8988T (cell line): ENCODE results near the gene FAM219A.
"Not testable (repeated sequence)": the region's sequence is repeated elsewhere in the genome, so short reads cannot be mapped to it uniquely, and the experiment has no call there.

ENCODE experiments used
- DNase-seq: peaks from one replicate; pipeline ENCODE4 v3.0.0; 2011

Gene FAM219A

DNA sequence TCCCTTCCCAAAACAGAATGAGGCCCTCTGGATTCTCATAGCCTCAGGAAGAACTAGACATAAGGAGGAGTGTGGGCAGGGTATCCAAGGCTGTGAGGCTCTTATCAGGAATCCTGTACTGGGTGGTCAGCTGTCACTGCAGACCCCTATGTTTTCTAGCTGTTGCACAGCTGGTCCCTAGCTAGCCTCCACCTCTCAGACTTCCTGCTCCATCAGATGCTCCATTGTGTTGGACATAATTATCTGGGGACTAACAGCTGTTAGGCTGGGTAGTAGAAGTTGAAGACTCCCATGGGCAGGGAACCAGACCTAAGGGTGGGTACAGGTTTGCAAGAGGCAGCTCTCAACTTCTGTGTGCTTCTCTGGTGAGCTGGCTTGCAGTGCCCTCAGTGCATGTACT is 18.4 kb downstream of the FAM219A start:
- DNase-seq = no peak

DNA sequence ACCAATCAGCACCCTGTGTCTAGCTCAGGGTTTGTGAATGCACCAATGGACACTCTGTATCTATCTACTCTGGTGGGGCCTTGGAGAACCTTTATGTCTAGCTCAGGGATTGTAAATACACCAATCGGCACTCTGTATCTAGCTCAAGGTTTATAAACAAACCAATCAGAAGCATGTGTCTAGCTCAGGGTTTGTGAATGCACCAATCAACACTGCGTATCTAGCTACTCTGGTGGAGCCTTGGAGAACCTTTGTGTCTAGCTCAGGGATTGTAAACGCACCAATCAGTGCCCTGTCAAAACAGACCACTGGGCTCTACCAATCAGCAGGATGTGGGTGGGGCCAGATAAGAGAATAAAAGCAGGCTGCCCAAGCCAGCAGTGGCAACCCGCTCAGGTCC is 19.9 kb downstream of the FAM219A start:
- not testable (repeated sequence) for DNase-seq

DNA sequence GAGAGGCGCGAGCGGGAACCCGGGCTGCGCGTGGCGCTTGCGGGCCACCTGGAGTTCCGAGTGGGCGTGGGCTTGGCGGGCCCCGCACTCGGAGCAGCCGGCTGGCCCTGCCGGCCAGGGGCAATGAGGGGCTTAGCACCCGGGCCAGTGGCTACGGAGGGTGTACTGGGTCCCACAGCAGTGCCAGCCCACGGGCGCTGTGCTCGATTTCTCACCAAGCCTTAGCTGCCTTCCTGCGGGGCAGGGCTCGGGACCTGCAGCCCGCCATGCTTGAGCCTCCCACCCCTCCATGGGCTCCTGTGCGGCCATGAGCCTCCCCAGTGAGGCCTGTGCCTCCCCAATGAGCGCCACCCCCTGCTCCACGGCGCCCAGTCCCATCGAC is 20.5 kb downstream of the FAM219A start:
- DNase-seq = not testable (repeated sequence)

DNA sequence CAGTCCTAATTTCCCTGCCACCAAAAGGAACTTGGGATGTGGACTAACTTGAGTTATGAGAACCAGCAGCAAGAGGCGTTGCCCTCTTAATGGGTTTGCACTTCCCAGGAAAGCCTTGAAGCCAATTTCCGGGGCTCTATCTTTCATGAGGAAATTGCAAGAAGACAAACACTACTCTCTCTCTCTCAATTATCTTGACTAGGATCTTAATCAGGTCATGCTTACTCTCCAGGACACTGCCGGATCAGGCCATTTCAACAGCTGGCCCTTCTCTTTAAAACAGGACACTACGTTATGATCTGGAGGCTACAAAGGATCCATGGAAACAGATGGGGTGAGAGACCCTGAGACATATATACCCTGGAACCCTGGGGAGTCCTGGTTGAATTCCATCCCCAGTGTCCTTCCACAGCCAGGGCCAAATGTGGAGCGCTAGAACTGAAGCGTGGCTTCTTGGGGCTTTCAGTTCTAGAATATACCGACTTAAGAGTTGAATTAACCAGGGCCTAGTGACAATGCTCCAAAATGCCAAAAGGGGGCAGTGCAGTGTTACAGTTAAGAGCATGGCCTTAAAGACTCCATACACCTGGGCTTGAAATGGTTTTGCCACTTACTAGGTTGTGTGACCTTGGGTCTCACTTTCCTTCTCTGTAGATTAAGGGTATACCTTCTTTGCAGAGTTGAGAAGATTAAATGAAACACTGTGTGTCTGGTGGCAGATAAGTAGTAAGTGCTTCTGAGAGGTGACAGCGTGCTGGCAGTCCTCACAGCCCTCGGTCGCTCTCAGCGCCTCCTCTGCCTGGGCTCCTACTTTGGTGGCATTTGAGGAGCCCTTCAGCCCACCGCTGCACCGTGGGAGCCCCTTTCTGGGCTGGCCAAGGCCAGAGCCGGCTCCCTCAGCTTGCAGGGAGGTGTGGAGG is 21.1 kb downstream of the FAM219A start:
- no peak for DNase-seq

DNA sequence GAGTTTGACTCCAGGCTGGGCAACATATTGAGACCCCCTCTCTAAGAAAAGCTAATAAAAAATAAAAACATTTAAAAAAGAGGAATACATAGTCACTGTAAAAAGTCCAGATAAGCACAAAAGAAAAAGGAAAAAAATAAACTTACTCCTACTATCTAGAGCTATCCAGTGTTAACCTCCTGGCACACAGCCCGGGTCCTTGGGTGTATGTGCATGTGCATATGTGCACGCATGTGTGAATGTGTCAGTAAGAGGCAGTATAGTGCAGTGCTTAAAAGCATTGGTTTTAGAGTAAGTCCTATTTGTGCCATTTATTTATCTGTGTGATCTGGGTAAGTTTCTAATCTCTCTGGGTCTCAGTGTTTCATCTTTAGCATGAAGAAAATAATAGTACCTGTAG is 26.7 kb downstream of the FAM219A start:
- no peak for DNase-seq

DNA sequence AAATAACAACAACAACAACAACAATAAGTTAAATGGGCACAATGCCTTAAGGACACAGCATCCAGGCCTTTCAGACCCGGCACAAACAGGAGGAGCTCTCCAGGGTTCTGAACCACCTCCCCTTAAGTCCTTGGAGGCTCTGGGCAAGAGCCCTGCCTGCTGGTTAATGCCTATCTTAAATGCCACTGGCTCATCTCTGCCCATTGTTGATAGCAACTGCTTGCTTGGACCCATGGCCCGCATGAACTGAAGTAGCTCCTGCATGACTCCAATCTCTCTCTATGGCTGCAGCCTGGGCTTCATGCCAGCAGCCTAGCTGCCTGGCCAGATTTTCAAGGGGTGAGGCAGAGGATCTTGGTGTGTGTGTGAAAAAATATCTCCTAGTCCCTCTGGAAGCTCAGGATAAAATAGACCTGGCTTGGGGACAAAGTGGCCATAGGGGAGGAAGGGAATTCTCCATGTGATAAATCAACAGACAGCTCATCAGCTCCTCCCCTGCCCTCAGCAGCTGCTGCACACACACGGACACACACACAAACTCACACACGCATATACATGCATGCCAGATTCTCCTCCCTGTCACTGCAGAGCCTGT is 27.4 kb downstream of the FAM219A start:
- no peak for DNase-seq

DNA sequence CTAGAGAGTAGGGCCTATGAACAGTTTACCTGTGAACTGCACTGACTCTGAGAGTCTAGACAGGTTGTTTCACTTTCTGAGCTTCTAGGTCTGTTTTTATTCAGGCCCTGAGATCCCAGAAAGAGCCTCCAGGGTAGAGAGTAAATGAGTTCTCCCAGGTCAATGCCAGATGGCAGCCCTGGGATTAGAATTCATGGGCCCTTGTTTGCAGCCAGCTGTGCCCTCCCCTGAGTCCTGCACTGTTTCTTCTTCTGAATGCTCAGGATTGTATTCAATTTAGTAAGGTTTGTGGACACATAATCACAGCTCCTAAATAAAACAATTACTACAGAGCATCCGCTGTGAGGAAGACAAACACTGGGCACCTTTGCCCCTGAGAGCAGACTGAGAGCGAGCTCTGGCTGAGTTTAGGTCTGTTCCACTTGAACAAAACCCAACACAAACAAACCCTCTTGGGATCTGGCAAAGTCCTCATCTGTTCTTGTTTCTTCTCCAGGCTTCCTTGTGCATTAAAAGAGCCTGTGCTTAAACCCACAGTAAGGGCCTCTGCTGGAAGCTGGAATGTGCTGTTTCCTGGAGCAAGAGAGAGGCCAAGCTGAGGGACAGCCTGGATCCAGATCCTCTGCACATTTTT is 29.9 kb downstream of the FAM219A start:
- DNase-seq = no peak

DNA sequence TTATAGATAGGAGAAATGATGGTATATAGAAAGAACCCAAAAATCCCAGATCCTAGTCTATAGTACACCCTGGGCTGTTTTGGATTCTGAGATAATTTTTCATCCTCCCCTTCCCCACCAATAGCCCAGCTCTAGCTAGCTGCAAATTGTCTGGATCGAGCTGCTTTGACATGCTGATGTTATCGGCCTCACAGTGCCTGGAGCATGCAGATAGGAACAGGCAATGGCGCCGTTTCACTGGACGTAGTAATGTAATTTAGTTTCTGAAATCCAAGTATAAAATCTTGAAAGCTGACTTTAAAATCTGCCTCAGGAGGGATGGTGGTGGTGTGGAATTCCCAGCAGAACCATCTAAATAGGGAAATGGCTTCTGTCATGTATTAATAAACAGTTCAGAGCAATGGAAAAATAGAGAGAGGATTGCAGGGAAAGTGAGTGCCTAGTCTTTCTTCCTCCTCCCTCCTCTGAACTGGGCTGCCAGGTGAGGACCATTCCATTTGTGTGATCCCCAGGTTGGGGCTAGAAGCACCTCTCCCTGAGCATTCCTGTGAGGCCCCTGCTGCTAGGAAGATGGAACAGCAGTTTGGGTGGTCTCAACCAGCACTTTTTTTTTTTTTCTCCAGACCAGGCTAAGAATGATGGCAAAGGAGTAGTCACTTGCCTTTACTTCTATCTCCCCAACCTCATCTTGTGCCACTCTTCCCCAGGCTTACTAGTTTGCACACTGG is 31.9 kb downstream of the FAM219A start:
- DNase-seq = no peak

DNA sequence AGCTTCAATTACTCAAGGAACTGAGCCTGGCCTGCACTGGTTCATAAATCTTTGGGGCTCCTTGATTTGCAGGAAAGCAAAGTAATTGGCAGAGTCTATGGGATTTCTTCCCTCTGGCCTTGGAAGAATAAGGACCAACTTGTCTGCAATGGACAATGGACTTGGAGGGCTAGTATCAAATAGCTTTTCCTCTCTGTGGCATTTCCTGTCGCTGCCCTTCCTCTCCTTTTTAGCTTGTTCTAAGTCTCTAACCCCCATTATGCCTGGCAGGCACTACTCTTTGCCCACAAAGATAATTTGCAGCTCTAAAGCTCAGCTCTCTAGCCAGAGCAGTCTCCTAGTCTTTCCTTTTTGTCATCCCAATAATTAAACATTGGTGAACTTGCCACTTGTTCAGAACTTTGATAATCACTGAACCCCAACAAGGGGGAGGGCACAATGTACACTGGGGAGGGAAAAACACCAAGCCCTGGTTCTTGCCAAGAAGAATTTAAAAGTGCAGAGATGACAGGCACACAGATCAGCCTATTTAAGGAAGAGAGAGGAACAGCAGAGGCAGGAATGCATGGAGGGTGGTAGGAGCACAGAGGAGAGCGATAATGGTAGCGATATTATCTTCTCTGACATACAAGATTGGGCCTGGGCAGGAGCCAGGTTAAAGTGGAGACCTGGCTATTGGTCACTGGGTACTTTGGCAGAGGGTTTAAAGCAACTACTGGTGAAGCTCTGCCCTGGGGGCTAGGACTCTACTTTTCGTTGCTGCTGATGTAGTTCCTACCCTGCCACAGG is 38.5 kb downstream of the FAM219A start:
- no peak for DNase-seq

DNA sequence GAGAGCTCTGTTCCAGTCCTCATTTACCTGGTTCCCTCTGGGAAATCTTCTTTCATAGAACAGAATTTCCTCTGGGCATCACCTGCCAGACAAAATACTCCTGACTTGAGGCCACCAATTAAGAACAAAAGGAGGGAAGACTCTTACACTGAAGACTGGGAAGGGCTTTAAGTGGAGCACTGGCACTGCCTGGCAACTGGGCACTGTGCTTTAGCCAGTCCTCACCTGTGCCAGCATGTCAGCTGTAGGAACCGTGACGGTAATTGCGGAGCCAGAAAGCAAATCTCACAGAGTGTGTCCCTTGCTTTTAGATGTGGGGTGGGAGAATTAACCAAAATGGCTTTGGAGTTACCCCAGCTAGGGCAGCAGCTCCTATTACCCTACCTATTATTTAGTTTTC is 40.6 kb downstream of the FAM219A start:
- DNase-seq = no peak

DNA sequence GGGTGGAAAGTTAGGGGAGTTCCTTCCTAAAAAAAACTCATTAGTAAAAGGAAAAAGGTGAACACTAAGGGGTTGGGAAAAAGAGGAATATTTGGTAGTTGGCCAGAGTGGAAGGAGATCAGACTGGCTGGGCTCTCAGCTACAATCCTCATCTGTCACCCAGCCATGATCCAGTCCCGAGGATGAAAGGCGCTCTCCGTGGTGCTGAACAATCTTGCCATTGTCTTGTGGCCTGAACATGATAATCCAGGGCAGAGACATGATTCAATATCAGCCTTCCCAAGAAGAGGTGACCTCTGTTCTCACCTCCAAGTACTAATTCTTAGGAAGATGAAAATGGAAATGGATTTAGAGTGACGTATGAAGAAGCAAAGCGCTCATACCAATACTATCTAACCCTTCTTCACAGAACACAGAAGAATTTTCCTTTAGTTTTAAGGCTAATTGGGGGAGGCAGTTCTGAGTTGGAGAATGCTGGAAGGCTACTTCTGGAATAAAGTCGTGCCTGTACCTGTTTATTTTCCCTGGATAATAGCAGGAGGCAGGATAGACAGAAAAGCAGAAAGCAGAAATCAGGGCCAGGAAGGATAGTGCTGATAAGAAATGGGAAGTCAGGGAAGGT is 45.0 kb downstream of the FAM219A start:
- DNase-seq = peak; percentile 35

DNA sequence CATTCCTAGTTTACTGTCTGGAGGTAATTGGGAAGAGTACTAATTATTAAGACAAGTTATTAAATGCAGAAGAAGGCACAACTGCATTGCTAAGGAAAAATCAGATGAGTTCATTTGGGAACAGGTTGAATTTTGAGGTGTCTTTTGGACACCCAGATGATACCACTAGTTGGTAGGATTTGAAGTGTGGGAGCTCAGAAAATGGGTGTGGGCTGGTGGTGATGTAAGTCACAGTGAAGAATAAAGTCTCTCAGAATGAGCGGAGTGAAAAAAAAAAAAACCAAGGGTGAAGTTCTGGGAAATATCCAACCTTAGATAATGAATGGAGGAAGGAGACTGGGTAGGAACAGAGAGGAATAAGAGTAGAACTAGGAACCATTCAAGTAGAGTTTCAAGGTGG is 46.0 kb downstream of the FAM219A start:
- DNase-seq = no peak

DNA sequence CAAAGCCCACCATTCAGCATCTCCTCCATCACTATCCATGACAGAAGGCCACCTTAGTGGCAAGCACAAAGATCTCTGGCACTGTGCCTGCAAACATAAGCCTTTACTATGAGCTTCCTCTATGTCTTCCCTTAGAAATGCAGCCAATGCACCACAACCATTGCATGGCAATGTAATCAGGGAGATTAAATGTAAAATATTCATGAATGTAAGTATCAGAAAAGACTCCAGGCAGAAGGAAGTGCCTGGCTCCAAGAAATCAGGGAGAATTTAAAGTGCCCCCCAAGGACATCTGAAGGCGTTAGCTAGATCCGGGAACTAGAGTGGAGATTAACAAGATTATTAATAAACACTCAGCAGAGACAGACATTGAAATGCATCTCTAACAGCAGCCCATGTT is 49.2 kb downstream of the FAM219A start:
- DNase-seq = no peak

DNA sequence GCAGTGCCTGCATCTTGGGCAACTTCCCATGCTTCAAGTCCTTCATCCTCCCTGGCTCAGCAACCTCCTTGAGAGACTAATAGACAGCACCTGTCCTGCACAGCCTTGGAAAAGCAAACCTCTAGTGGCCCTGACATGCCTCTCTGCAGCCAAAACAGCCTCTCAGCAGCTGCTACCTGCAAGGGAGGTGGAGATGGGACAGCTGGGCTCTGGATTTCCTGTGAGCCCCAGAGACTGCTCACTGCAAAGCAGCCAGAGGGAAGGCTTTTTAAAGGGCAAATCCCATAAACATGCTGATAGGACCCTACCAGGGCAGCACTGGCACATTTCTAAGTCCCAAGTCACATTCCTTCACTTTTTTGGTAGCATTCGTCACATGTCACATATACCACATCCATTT is 50.2 kb downstream of the FAM219A start:
- no peak for DNase-seq

DNA sequence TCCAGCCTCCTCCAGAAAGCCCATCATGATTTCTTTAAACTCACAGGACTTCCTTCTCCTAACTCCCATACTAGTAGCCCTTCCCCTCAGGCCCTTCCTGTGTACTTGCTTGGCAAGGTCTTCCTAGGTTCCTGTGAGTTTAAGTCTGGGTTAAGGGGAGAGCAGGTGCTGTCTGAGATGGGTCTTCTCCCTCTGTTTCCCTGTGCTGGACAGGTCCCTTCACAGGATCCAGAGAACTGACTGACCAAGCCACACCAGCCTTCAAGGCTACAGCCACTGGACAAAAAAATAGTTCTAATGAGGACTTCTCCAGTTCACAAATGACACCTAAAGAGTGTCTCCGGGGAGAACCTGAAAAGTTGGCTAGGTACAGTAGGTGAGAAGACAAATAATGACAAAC is 52.2 kb downstream of the FAM219A start:
- DNase-seq = no peak

DNA sequence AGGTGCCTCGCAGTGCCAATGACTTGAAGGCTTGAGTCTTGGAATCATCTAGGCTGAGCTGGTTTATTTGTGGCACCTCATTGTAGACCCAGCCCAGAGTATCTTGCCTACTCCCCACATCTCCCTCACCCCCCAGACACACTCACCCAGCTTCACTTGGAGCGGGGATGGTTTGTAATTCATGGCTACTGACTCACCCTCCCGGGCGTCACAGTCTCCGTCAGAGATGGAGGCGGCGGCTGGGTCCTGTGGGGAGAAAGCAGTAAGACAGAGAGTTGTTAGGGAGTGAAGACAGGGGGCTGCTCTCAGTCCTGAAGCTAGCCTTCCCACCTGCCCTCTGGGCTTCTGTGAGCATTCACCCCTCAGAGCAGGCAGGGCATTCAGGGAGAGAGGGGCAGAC is 52.7 kb downstream of the FAM219A start:
- DNase-seq = no peak

DNA sequence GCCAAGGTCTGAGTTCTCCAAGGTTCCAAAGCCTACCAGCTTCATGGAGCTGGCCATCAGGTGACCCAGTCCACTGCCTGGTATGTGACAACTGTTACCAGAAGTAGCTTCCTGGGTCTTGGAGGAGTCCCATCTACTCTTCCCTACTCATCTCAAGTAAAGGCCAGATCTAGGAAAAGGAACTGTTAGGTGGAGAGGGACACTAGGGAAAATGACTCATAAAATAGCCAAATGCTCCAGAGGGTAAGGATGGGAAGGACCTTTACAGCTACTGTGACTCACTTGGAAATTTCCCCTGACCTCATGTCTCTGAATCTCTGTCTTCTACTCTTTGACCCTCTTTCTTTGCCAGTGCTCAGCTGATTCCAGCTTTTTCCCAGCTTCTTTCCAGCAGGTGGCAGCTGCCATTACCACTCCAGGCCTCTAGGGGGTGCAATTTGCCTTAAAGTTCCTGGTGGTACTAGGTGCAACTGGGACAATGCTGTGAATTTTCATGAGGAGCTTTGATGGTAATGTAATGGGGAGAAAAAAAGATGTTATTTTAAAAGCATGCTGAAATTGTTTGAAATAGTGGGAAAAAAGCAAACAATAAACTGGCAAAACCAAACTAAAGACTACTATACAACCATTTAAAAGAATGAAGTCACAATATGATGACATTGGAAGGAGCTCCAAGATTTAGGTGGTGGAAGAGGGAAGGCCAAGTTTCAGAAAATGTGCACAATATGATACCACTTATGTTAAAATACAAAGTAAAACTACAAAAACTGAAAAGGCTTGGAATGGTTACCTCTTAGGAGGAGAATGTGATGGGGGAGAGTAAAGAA is 54.6 kb downstream of the FAM219A start:
- DNase-seq = no peak

DNA sequence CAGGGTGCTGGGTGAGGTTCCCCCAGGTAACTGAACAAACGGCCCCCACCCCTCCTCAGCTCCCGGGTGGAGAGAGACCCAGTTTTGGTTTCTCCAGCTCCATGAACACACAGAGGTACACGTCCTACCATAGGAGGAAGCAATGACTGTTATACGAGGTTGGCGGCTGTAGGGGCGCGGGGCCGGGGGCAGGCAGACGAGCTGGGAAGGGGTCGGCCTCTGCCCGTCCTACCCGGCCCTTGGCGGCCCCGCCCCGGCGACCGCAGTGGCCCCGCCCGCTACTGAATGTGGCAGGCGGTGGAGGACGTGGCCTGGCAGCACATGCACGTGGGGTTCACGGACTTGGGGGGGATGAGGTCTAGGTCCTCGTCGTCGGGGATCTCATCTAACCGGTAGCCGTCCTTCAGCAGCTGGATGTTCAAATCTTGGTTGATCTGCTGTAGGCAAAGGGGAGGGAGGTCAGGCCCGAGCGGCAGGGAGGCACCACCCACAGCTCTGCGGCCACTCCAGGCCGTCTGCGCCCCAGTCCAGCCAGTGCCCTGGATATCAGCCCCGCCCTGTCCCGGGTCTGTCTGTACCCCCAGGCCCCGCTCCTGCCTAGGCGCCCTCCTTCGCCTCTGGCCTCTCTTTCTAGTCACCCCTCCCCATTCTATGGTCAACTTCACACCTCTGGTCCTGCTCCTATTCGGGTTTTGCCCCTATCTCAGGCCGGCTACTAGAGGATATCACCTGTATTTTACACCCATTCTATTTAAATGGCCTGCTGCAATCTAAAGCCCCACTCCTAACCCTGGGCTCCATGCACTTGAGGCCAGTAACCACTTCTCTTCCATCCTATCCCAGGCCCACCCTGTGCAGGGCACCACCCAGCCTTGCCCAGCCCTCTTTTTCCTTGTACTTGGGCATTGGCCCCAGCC is 57.4 kb downstream of the FAM219A start:
- no peak for DNase-seq

DNA sequence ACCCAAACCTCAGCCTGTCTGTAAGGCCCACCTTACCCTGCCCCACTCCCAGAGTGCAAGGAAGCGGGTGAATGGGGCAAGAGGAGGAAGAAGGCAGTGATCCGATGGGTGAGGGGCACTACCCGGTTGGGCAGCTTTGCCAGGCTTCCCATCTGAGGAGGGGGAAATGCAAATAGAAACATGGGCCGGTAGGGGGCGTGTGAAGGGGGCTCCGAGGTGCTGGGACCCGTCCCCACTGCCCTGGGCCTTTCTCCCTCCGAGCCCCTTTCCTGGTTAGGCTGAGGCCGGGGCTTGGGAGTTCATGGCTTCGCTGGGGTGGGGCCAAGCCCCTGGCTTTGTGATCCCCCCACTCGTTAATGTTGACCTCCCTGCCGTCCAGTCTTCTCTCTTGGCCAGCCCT is 58.1 kb downstream of the FAM219A start:
- no peak for DNase-seq

DNA sequence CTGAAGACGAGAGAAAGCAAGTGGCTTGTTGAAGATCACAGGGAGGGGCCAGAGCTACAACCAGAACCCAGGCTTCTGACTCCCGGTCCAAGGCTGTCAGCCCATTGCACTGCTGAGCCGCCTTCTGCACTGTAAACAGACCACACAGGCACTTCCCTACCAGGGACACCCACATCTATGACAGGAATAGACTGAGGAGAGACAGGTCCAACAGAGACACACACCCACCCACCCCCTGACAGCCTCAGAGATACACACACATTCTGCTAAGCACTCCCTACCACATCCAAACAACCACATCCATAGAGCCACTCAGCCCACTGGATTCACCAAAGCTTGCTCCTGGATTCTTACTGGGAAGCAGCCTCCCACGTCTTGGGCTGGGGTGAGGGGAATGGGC is 58.6 kb downstream of the FAM219A start:
- DNase-seq = no peak
